HEK293T (cell line): Measurements from ENCODE around the gene VAV3.

Experiments used
- ARNT ChIP-seq: fragments of 450-650 bp; IDR thresholded peaks from 2 replicates; pipeline ENCODE4 v1.6.1; 2017; ENCODE audit warnings: mild to moderate bottlenecking
- BHLHE40 ChIP-seq: fragments of 450-650 bp; IDR thresholded peaks from 2 replicates; pipeline ENCODE4 v1.6.1; 2016; ENCODE audit warnings: mild to moderate bottlenecking, moderate library complexity, borderline replicate concordance
- CTBP1 ChIP-seq: fragments of 450-650 bp; IDR thresholded peaks from 2 replicates; pipeline ENCODE4 v1.6.1; 2016; ENCODE audit warnings: borderline replicate concordance
- ELF4 ChIP-seq: fragments of 450-650 bp; IDR thresholded peaks from 2 replicates; pipeline ENCODE4 v1.6.1; 2017; ENCODE audit warnings: antibody characterized with exemption
- FOXK2 ChIP-seq: fragments of 450-650 bp; IDR thresholded peaks from 2 replicates; pipeline ENCODE4 v1.6.1; 2016; ENCODE audit warnings: mild to moderate bottlenecking
- L3MBTL2 ChIP-seq: fragments of 450-650 bp; conservative IDR thresholded peaks from 2 replicates; pipeline ENCODE4 v1.6.1; 2016; ENCODE audit warnings: mild to moderate bottlenecking
- SP1 ChIP-seq: fragments of 450-650 bp; IDR thresholded peaks from 2 replicates; pipeline ENCODE4 v1.6.1; 2017
- SUZ12 ChIP-seq: fragments of 450-650 bp; IDR thresholded peaks from 2 replicates; pipeline ENCODE4 v1.6.1; 2016; ENCODE audit warnings: mild to moderate bottlenecking
- TARDBP ChIP-seq: fragments of 450-650 bp; IDR thresholded peaks from 2 replicates; pipeline ENCODE4 v1.6.1; 2016
- ZNF384 ChIP-seq: fragments of 450-650 bp; IDR thresholded peaks from 2 replicates; pipeline ENCODE4 v1.6.1; 2016
- TF ChIP-seq, protein P1 (sequence below): fragments of 450-650 bp; IDR thresholded peaks from 2 replicates; pipeline ENCODE4 v1.6.1; 2016

DNA sequence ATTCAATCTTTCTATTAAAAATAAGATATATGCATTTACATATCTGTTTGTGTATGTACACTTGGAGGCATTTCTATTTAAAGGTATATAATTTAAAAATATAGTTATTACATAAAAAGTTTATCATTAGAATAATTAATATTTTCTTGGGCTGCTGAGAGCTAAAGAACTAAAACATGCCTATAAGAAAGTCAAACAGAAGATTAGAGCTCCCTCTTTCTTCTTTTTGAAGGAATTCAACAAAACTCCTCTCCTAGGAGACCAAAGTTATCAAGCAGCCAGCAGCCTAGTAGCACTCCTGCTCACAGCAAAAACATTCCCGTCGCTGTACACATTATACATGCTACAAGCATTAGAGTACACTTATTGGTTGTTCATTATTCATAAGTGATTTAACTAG is 216.4 kb downstream of the VAV3 start:
- TF ChIP-seq SUZ12 (no peak), ELF4 (no peak), L3MBTL2 (no peak), BHLHE40 (no peak), CTBP1 (no peak), ARNT (no peak), SP1 (no peak), TARDBP (no peak), FOXK2 (no peak), ZNF384 (no peak)
- TF ChIP-seq, protein P1, sequence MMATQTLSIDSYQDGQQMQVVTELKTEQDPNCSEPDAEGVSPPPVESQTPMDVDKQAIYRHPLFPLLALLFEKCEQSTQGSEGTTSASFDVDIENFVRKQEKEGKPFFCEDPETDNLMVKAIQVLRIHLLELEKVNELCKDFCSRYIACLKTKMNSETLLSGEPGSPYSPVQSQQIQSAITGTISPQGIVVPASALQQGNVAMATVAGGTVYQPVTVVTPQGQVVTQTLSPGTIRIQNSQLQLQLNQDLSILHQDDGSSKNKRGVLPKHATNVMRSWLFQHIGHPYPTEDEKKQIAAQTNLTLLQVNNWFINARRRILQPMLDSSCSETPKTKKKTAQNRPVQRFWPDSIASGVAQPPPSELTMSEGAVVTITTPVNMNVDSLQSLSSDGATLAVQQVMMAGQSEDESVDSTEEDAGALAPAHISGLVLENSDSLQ = no peak
